ENCODE results near the gene CYBRD1.
A peak's percentile ranks its signal among the peaks of the same experiment; 100 is the strongest.

CYBRD1 gene

DNA sequence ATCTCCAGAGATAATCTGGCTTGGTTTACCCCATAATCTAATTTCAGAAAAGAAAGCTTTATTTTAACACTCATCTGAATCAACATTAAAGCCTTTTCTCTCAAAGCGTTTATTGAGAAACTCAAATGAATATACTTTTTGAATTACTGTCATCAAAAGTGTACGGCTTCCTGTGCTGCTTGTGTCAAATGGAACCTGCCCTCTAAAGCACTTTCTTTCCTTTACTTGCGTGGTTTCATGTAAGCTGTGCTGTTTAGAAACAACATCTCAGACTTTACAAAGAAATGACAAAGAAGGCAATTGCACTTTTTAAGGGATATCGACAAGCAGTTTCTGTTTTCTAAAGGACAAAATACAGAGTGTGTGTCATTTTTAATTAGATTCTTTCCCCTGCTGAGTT is 35.1 kb downstream of the CYBRD1 start:
- DNase-seq = no peak

- no peak for DNase-seq
These were observed 41.0 kb downstream of the CYBRD1 start for GRCh38 chr2:171563301-171563700.

GRCh38 chr2:171564463-171564862 is 42.2 kb downstream of the CYBRD1 start:
- DNase-seq = no peak

GRCh38 chr2:171566057-171566456 is 43.8 kb downstream of the CYBRD1 start:
- no peak for DNase-seq

GRCh38 chr2:171566753-171567152 is 44.5 kb downstream of the CYBRD1 start:
- no peak for DNase-seq

- no peak for DNase-seq
These were observed 45.8 kb downstream of the CYBRD1 start for GRCh38 chr2:171568089-171568488.

DNA sequence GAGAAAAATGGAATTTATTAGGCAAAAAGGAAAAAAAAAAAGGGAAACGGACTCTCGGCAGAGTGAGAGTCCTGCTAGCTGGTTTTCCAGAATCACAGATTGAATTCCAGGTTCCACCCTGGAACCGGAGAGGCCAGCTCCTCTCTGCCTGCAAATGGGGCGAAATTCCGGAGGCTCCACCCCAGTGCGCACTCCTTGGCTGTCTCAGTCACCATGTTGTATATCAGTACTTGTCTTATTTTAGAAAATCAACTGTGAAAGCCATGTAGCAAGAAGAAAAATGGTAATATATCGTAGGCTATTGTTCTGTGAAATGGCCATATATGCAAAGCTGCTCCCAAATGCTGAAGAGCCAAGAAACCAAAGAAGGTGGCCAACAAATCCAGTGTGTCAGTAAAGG is 49.4 kb downstream of the CYBRD1 start:
- no peak for DNase-seq

DNA sequence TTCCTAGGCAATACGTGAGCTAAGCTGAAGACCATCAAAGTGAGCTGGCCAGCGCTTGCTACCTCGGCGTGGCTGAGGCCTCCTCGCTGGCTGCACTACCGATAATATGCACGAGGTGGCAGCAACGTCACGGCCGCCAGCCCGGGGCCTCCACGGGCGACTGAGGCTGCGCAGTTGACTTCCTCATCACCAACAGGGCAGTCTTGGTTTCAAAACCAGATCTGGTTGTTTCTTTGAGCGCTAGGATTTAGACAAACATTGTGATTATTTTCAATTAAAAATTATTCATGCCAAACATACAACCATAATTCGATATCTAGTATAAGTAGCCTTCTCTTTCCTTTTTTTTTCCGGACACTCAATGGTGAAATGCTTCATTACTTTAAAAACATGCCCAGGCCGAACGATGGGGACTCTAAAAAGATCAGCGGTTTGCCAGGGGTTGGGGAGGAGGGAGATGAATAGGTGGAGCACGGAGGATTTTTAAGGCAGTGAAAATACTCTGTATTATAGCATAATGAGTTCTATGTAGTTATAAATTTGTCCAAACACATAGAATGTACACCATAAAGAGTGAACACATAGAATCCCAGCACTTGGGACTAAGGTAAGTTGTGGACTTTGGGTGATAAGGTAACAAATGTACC is 52.0 kb downstream of the CYBRD1 start:
- DNase-seq = peak; percentile 11 to 61

DNA sequence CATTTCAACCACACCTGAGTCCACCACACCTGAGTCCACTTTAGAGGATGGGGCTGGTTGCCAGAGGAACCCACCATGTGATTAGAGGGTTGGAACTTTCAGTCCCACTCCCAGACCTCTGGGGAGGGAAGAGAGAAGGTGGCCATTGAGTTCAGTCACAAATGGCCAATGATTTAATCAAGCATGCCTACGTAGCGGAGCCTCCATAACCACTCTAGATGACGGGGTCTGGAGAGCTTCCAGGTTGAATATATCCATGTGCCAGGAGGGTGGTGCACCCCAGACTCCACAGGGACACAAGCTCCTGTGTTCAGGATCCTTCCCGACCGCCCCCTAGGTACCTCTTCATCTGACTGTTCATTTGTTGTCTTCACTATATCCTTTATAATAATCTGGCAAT is 53.3 kb downstream of the CYBRD1 start:
- no peak for DNase-seq

GRCh38 chr2:171578127-171578803 is 56.0 kb downstream of the CYBRD1 start:
- DNase-seq = no peak

DNA sequence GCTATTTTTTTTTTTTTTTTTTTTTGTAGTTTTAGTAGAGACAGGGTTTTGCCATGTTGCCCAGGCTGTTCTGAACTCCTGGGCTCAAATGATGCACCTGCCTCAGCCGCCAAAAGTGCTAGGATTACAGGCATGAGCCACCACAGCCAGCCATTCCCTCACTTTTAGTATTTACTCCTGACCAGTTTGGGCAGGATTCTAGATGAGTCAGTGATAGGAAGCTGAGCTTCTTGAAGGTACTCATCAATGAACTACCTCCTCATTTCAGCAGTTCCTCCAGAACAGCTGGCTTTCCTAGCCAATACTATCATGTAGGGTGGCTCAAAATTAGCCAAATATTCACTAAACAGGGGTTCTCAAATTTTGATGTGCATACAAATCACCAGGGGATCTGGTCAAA is 57.2 kb downstream of the CYBRD1 start:
- no peak for DNase-seq

GRCh38 chr2:171583566-171583965 is 61.3 kb downstream of the CYBRD1 start:
- DNase-seq = no peak

DNA sequence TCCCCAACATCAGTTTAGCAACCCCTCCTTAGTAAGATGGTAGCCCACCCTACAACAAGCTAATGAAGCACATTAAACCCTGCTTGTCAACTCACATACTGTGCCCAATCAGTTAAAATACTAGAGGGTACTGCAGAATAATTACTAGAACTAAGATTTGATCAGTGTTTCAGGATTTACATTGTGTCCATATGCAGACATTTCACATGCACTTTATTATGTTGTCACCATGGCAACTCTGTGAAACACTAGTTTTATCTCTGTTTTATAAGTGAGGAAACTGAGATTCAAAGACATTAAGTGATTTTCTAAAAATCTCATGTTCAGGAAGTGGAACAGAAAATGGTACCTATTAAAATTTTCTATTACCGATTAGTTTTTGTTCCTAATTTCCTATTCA is 61.7 kb downstream of the CYBRD1 start:
- DNase-seq = no peak

GRCh38 chr2:171587132-171587531 is 64.9 kb downstream of the CYBRD1 start:
- no peak for DNase-seq

DNA sequence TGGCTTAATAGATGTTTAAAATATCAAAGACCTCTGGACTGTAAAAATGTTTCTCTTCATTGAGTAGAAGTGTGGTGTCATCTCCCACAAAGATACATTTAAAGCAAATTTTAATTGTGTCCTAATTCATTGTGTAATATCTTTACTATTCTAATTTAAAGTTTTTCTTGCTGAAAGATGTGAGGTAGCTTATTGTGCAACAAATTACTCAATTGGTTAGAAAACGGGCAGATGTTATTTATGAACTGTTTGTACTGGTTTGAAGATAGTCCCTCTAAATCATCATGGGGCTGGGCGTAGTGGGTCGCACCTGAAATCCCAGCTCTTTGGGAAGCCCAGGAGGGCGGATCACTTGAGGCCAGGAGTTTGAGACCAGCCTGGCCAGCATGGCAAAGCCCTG is 65.3 kb downstream of the CYBRD1 start:
- DNase-seq = no peak

GRCh38 chr2:171590116-171590515 is 67.8 kb downstream of the CYBRD1 start:
- no peak for DNase-seq

DNA sequence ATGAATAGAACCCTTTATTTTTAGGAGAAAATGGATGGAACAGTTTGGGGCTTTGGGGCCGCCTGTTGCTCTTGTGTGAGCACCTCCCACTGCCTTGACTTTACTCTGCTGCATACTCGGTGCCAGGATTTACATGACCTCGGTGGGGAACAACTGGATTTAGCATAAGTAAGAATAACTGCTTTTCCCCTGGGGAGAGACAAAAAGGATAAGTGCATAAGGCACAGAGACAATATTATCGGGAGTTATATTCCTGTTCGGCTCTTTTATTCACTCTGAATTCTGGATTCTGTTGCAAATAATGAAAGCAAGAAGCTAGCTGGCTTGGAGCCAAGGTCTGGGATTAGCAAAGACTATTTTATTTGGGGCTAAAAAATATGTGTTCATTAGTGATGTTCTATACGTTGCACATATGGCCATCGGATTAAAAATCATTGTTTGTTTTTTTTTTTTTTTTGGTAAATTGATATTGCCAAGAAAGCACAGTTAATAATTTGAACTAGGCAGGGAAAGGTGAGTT is 69.8 kb downstream of the CYBRD1 start:
- DNase-seq = no peak

DNA sequence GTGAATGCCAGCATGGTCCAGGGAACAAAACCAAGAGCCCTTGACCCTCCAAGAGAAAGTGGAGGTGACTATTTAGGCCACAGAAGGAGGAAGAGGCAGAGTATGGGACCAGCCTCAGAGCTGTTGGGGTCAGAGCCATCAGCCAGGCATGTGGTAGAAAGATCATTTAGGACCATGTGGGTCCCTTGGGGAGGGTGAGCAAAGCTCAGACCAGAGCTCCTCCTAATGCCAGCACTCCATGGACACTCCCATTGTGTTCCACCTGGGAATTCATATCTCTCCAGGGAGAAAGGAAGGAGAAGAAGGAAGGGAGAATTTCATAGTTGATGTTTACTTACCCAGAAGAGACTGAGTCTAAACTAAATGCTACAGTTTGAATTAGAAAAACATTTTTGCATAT is 73.2 kb downstream of the CYBRD1 start:
- no peak for DNase-seq

- no peak for DNase-seq
These were observed 73.6 kb downstream of the CYBRD1 start for GRCh38 chr2:171595896-171596295.

DNA sequence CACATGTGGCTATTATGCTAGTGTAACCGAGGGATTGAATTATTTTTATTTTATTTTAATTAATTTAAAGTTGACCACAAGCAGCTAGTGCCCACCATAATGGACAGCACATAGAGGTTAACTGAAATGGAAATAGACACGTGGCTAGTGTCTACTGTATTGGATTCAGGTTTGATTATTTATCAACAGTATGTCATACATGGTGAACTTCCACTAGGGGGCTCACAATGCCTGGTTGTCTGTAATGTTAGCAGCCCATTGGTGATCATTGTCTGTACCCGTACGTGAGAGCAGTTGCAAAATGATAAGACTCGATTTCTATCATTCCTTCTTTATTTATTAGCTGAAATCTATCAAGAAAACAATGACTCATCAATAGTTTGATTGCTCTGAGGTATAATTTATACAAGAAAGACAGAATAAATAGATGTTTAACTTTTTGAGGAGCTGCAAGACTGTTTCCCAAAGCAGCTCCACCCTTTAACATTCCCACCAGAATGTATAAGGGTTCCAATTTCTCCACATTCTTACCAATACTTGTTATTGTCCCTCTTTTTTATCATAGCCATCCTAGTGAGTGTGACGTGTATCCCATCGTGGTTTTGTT is 76.5 kb downstream of the CYBRD1 start:
- DNase-seq = peak; percentile 19 to 69

GRCh38 chr2:171600126-171600525 is 77.9 kb downstream of the CYBRD1 start:
- DNase-seq = no peak

- DNase-seq = no peak
These were observed 80.1 kb downstream of the CYBRD1 start for GRCh38 chr2:171602352-171602751.

All from SW 1271 (cell line).